Right atrium auricular region (tissue), 2 donors: Measurements from ENCODE around the gene TACSTD2. TPM values are rescaled to one million over a fixed set of nuclear protein-coding genes. Genes with fewer than 3 reads are reported as not detected.

ENCODE experiments used
- DNase-seq: peaks from one replicate; pipeline ENCODE4 v3.0.0-alpha.2; 2019; ENCODE audit warnings: low spot score
- H3K27ac ChIP-seq, 2 donors: fragments of 200-600 bp; sonication (generic); 1 replicate in 1 of 2; 2 replicates in 1 of 2; pipeline ENCODE4 v1.5.1; 2016 to 2019
- H3K27me3 ChIP-seq, 2 donors: fragments of 200-600 bp; sonication (generic); one replicate each; pipeline versions ENCODE4 v1.5.1 to v1.6.0; 2017 to 2019
- H3K36me3 ChIP-seq: fragments of 200-600 bp; sonication (generic); one replicate; pipeline ENCODE4 v1.5.1; 2016
- H3K4me1 ChIP-seq, 2 donors: fragments of 200-600 bp; sonication (generic); one replicate each; pipeline versions ENCODE4 v1.5.1 to v1.6.0; 2017 to 2019
- H3K4me3 ChIP-seq, 2 donors: fragments of 200-600 bp; sonication (generic); 1 replicate in 1 of 2; 2 replicates in 1 of 2; pipeline ENCODE4 v1.5.1; 2017 to 2019; ENCODE audit warnings: mild to moderate bottlenecking in 1 of 2, moderate library complexity in 1 of 2
- H3K9me3 ChIP-seq, 2 donors: fragments of 200-600 bp; sonication (generic); one replicate each; pipeline ENCODE4 v1.5.1; 2019
- total RNA-seq, 2 donors: library from RNA; depleted of rRNA; stranded (reverse); fragments of >200 nt; gene quantifications; one replicate each; pipeline ENCODE4 v1.1.0, GENCODE V29; 2016
- TF ChIP-seq, protein P1 (sequence below), 2 donors: fragments of 200-600 bp; sonication (generic); IDR thresholded peaks; one replicate each; pipeline ENCODE4 v1.5.1; 2019; ENCODE audit warnings: antibody characterized with exemption in 2 of 2

Gene TACSTD2
- total RNA-seq, 2 donors from 2014 or later = 0.71 TPM; not detected in 1

DNA sequence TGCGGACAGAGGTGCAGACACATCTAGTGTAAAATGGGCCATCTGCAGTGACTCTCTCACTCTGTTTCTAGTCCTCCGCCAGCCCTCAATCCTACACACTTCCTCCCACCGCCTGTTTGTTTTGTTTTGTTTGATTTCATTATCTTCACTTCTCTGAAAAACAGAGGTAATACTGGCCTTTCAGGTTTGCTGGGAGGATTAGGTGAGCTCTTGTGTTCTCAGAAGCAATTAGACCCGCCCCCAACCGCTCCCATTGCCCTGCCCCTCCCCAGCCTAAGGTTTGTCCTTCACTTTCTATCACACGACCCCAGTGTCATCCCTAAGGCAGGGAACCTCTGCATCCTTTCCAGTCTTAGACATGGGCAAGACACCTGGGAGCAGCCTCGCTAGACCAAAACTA, 43.2 kb upstream of the TACSTD2 start:
- no peak overlapping the region for H3K27ac ChIP-seq
- no peaks in the 10 kb centered on the region for H3K36me3 ChIP-seq
- no peak overlapping the region for H3K4me3 ChIP-seq
- TF ChIP-seq, protein P1, sequence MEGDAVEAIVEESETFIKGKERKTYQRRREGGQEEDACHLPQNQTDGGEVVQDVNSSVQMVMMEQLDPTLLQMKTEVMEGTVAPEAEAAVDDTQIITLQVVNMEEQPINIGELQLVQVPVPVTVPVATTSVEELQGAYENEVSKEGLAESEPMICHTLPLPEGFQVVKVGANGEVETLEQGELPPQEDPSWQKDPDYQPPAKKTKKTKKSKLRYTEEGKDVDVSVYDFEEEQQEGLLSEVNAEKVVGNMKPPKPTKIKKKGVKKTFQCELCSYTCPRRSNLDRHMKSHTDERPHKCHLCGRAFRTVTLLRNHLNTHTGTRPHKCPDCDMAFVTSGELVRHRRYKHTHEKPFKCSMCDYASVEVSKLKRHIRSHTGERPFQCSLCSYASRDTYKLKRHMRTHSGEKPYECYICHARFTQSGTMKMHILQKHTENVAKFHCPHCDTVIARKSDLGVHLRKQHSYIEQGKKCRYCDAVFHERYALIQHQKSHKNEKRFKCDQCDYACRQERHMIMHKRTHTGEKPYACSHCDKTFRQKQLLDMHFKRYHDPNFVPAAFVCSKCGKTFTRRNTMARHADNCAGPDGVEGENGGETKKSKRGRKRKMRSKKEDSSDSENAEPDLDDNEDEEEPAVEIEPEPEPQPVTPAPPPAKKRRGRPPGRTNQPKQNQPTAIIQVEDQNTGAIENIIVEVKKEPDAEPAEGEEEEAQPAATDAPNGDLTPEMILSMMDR (IDR thresholded peaks at IDR 0.05) = no peak
- H3K27me3 ChIP-seq = no peaks in the 10 kb centered on the region
- no peak for DNase-seq
- H3K4me1 ChIP-seq = peaks cover 0 to 11% of the 10 kb centered on the region in 2 donors
- no peaks in the 10 kb centered on the region for H3K9me3 ChIP-seq

DNA sequence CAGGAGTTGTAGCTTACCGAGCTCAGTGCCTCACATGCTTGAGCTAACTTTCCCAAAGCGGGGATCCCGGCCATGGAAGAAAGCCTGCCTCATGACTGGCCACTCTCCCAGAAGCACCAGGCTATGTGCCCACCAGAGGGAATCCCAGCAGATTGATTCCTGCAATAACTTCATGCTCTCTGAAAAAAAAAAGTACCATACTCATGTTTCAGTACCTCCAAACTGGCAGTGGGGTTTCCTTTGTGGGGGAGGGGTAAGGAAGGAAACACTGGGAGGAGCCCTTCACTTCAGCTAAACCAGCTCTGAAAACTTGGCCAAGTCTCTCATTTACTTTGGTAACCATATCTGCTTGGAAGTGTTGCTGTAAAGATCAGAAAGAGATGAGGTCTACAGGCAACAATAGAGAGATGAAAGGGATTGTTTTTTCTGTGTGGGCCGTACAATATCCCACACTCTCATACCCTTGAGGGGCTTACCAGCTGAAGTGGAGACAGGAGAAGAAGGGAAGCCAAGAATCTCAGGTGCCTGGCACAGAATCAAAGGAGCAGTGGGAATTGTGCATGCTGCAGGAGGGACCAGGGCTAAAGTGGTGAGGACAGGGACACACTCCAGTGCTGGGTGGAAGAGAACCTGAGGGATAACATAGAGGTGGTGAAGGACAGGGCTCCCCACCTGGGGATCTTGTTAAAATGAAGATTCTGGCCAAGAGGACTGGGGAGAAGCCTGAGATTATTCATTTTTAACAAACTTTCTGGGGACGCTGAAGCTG, 42.4 kb upstream of the TACSTD2 start:
- Histone ChIP-seq H3K27me3 (no peaks in the 10 kb centered on the region), H3K4me3 (no peak overlapping the region), H3K9me3 (no peaks in the 10 kb centered on the region), H3K27ac (no peak overlapping the region), H3K4me1 (peaks cover 0 to 11% of the 10 kb centered on the region in 2 donors), H3K36me3 (no peaks in the 10 kb centered on the region)
- TF ChIP-seq, protein P1 (IDR thresholded peaks at IDR 0.05) = no peak
- DNase-seq = no peak

DNA sequence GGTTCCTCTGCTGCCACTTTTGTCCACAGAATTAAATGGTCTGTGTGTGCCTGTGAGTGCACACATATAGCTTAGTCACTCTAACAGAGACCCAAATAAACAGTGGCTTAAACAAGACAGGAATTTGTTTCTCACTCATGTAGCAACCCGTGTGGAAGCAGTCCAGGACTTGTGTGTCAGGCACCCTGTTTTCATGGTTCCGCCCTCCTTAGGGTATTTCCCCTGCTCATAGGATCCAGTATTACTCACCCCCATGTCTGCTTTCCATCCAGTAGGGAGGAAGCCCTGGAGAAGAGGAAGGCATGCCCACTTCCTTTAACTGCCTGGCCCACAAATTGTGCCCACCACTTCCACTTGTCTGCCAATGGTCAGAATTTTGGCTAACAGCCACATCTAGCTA, 41.3 kb upstream of the TACSTD2 start:
- no peaks in the 10 kb centered on the region for H3K9me3 ChIP-seq
- H3K36me3 ChIP-seq = no peaks in the 10 kb centered on the region
- TF ChIP-seq, protein P1 (IDR thresholded peaks at IDR 0.05) = no peak
- H3K4me3 ChIP-seq = no peak overlapping the region
- H3K27ac ChIP-seq = no peak overlapping the region
- H3K27me3 ChIP-seq = no peaks in the 10 kb centered on the region
- DNase-seq = peak; percentile 78
- H3K4me1 ChIP-seq = peaks cover 0 to 11% of the 10 kb centered on the region in 2 donors

DNA sequence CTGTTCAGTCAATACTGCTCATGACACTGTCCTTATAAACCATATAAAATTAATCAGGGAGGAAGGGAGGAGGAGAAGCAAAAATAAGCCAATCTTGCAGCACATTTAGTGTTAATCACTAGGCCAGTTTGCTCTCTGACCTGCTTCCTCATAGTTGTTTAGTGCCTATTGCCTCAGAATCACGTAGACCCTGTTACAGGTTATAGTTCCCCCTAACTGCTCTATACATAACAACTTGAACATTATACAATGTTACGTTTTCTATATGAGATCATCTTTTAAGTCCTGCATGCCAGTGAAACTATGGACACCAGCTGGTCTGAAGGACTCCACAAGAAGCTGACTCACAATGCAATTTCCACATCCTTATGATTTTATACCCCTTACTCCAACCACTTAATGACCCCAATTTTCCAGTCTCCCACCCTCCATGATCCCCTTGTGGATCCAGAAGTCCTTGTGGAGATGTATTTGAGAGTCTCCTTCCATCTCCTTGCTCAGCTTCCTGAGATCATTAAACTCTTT, 34.9 kb upstream of the TACSTD2 start:
- Histone ChIP-seq H3K9me3 (no peaks in the 10 kb centered on the region), H3K4me1 (no peaks in the 10 kb centered on the region), H3K27ac (no peak overlapping the region), H3K27me3 (no peaks in the 10 kb centered on the region), H3K4me3 (no peak overlapping the region), H3K36me3 (no peaks in the 10 kb centered on the region)
- no peak for DNase-seq
- TF ChIP-seq, protein P1 (IDR thresholded peaks at IDR 0.05) = no peak

DNA sequence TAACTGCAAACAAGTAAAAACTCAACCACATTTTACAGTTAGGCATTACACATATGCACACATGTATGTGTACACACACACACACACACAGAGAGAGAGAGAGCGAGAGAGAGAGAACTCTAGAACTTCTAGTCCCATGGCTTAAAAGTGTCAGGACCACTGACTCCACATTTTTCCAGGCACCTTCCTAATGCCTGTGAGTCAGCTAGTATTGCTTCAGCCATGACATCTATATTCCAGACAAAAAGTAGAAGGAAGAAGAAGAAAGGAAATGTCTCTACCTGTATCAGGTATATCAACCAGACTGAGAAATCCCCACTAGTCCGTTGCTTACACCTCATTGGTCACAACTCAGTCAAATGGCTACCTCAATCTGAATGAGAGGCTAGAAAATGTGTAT, 31.9 kb upstream of the TACSTD2 start:
- no peak for DNase-seq
- TF ChIP-seq, protein P1 (IDR thresholded peaks at IDR 0.05) = no peak
- Histone ChIP-seq H3K4me3 (no peak overlapping the region), H3K9me3 (peaks cover 0 to 17% of the 10 kb centered on the region in 2 donors), H3K4me1 (no peaks in the 10 kb centered on the region), H3K36me3 (no peaks in the 10 kb centered on the region), H3K27me3 (no peaks in the 10 kb centered on the region), H3K27ac (no peak overlapping the region)
